HL-60 (cell line): ENCODE data around the gene ATF2.

ENCODE experiments used
- DNase-seq, 2 experiments: peaks; one replicate each; pipeline ENCODE4 v3.0.0-alpha.2; 2010 to 2020; ENCODE audit warnings: low read depth in 1 of 2, low spot score in 1 of 2
- H3K27ac ChIP-seq: fragments of 250-450 bp; sonication (Bioruptor Pico); replicated peaks from 2 replicates; pipeline ENCODE4 v1.5.1; 2020; ENCODE audit warnings: mild to moderate bottlenecking, moderate library complexity
- H3K27me3 ChIP-seq: fragments of 250-450 bp; sonication (Bioruptor Pico); 2 replicates; pipeline ENCODE4 v1.5.1; 2021; ENCODE audit warnings: mild to moderate bottlenecking, moderate library complexity; ENCODE audit not compliant: insufficient read depth, poor library complexity, severe bottlenecking
- H3K4me3 ChIP-seq: replicated peaks from 2 replicates; pipeline ENCODE4 v1.5.1; 2011; ENCODE audit warnings: mild to moderate bottlenecking, control low read depth, low read length; ENCODE audit not compliant: insufficient read depth
- GABPA ChIP-seq: IDR thresholded peaks from 2 replicates; pipeline ENCODE4 v1.6.1; 2012; ENCODE audit warnings: low read depth
- POLR2AphosphoS5 ChIP-seq: IDR thresholded peaks from 2 replicates; pipeline ENCODE4 v1.6.1; 2012; ENCODE audit warnings: low read depth
- REST ChIP-seq: IDR thresholded peaks from 2 replicates; pipeline ENCODE4 v1.6.1; 2012; ENCODE audit warnings: low read depth; ENCODE audit not compliant: insufficient replicate concordance
- SPI1 ChIP-seq: IDR thresholded peaks from 2 replicates; pipeline ENCODE4 v1.6.1; 2012; ENCODE audit warnings: low read depth, mild to moderate bottlenecking, borderline replicate concordance
- TF ChIP-seq, protein P1 (sequence below): IDR thresholded peaks from one replicate; pipeline ENCODE4 v1.5.1; 2011; ENCODE audit warnings: low read length, control low read depth, inconsistent platforms; ENCODE audit not compliant: insufficient read depth

The ATF2 gene

DNA sequence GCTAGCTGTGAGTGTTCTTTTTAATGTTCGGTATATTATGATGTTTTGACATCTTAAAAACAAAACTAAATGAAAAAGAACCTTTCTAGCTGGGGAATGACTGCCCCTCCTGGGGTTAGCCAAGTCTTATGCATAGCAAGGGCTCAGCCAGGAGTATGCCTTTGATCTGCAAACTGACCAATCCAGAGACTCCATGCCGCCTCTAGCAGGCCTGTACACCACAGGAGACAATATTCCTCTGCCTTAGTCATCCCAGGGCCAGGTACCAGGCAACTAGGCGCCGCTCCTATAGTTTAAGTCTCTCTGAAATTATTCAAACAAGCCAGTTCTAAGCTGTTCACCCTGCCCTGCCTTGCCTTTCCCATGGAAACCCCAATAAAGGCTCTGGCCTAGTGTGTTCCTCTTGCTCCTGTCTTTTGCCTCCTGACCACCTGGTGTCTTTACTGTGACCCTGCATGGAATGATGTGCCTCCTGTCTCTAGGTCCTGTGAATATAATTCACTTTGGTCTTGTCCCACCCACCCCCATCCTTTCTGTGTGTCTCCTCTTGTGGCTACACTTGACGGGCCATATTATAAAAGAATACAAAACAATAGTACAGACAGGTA, 110.8 kb downstream of the ATF2 start:
- H3K27ac ChIP-seq: no peak overlapping the region
- no peak overlapping the region for H3K4me3 ChIP-seq
- TF ChIP-seq REST (no peak), POLR2AphosphoS5 (no peak), GABPA (no peak), SPI1 (no peak)
- TF ChIP-seq, protein P1, sequence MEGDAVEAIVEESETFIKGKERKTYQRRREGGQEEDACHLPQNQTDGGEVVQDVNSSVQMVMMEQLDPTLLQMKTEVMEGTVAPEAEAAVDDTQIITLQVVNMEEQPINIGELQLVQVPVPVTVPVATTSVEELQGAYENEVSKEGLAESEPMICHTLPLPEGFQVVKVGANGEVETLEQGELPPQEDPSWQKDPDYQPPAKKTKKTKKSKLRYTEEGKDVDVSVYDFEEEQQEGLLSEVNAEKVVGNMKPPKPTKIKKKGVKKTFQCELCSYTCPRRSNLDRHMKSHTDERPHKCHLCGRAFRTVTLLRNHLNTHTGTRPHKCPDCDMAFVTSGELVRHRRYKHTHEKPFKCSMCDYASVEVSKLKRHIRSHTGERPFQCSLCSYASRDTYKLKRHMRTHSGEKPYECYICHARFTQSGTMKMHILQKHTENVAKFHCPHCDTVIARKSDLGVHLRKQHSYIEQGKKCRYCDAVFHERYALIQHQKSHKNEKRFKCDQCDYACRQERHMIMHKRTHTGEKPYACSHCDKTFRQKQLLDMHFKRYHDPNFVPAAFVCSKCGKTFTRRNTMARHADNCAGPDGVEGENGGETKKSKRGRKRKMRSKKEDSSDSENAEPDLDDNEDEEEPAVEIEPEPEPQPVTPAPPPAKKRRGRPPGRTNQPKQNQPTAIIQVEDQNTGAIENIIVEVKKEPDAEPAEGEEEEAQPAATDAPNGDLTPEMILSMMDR: no peak
- no peaks in the 10 kb centered on the region for H3K27me3 ChIP-seq
- DNase-seq: no peak

GRCh38 chr2:175055993-175056392, 112.0 kb downstream of the ATF2 start:
- DNase-seq: no peak
- H3K27me3 ChIP-seq: no peaks in the 10 kb centered on the region
- no peak overlapping the region for H3K4me3 ChIP-seq
- no peak for TF ChIP-seq POLR2AphosphoS5
- no peak for TF ChIP-seq GABPA
- H3K27ac ChIP-seq: no peak overlapping the region

DNA sequence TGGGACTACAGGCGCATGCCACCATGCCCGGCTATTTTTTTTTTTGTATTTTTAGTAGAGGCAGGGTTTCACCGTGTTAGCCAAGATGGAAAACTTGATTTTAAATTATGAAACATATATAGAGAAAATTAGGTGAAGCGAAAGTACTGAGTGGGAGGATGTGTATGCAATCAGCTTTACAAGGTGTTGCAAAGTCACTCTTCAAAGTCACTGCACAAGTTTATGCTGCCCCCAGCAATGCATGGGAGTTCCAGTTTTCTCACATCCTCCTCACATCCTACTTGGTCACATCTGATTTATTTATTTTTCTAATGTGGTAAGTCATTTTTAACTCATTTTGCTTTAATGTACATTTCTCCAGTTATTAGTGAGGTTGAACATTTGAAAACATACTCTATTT, 113.7 kb downstream of the ATF2 start:
- H3K27ac ChIP-seq: no peak overlapping the region
- no peak for DNase-seq
- no peaks in the 10 kb centered on the region for H3K27me3 ChIP-seq
- no peak overlapping the region for H3K4me3 ChIP-seq
- no peak for TF ChIP-seq REST
- TF ChIP-seq GABPA: no peak
- TF ChIP-seq, protein P1: no peak
- TF ChIP-seq POLR2AphosphoS5: no peak
- no peak for TF ChIP-seq SPI1

- no peak for DNase-seq
These were observed 118.3 kb downstream of the ATF2 start for GRCh38 chr2:175049661-175050060.

GRCh38 chr2:175048275-175048674, 119.7 kb downstream of the ATF2 start:
- H3K27me3 ChIP-seq: no peaks in the 10 kb centered on the region
- H3K4me3 ChIP-seq: no peak overlapping the region
- no peak for DNase-seq
- no peak overlapping the region for H3K27ac ChIP-seq
- TF ChIP-seq POLR2AphosphoS5: no peak
- no peak for TF ChIP-seq SPI1
- TF ChIP-seq REST: no peak
- TF ChIP-seq, protein P1: no peak
- no peak for TF ChIP-seq GABPA

More at GRCh38 chr2:175049661-175050060, 118.3 kb downstream of the ATF2 start:
- Histone ChIP-seq H3K27ac (no peak overlapping the region), H3K27me3 (no peaks in the 10 kb centered on the region), H3K4me3 (no peak overlapping the region)
- TF ChIP-seq GABPA (no peak), SPI1 (no peak)
